DND-41 (cell line): ENCODE results near the gene RAB9B.

Experiments
- ATAC-seq: fragments of 200-7000 bp; cut with Tn5 transposase; 3 replicates; pipeline ENCODE4 v1.9.1; 2021; ENCODE audit warnings: low read depth; ENCODE audit not compliant: insufficient read depth
- DNase-seq: peaks from one replicate; pipeline ENCODE4 v3.0.0-alpha.2; 2020
- H2AFZ ChIP-seq: 2 replicates; pipeline ENCODE4 v1.6.0; 2012; ENCODE audit warnings: low read depth, low read length
- H3K27ac ChIP-seq: 2 replicates; pipeline ENCODE4 v1.5.1; 2012; ENCODE audit warnings: low read length, inconsistent platforms
- H3K27me3 ChIP-seq: fragments of 200-600 bp; sonication (generic); 2 replicates; pipeline ENCODE4 v1.6.0; 2012; ENCODE audit warnings: low read length, mild to moderate bottlenecking, inconsistent platforms; ENCODE audit not compliant: insufficient read depth, poor library complexity
- H3K36me3 ChIP-seq: 2 replicates; pipeline ENCODE4 v1.5.1; 2012; ENCODE audit warnings: low read length, inconsistent platforms; ENCODE audit not compliant: insufficient read depth
- H3K4me1 ChIP-seq: 2 replicates; pipeline ENCODE4 v1.5.1; 2012; ENCODE audit warnings: mild to moderate bottlenecking, low read length; ENCODE audit not compliant: insufficient read depth
- H3K4me2 ChIP-seq: 2 replicates; pipeline ENCODE4 v1.6.0; 2012; ENCODE audit warnings: mild to moderate bottlenecking, moderate library complexity, low read length, inconsistent platforms; ENCODE audit not compliant: insufficient read depth
- H3K4me3 ChIP-seq, 2 experiments: fragments of 200-600 bp in 1 of 2; shearing (Covaris generic) in 1 of 2; 2 replicates each; pipeline ENCODE4 v1.5.1; 2012 to 2016; ENCODE audit warnings: inconsistent platforms in 2 of 2, low read length in 2 of 2, mild to moderate bottlenecking in 2 of 2, low read depth in 1 of 2, moderate library complexity in 1 of 2
- H3K79me2 ChIP-seq: 2 replicates; pipeline ENCODE4 v1.6.0; 2012; ENCODE audit warnings: low read length, inconsistent platforms; ENCODE audit not compliant: insufficient read depth
- H3K9ac ChIP-seq: 2 replicates; pipeline ENCODE4 v1.6.0; 2012; ENCODE audit warnings: low read depth, mild to moderate bottlenecking, inconsistent platforms, low read length, moderate library complexity
- H3K9me3 ChIP-seq: 2 replicates; pipeline ENCODE4 v1.5.1; 2012; ENCODE audit warnings: low read length, moderate library complexity, mild to moderate bottlenecking, inconsistent platforms; ENCODE audit not compliant: insufficient read depth, severe bottlenecking
- H4K20me1 ChIP-seq: 2 replicates; pipeline ENCODE4 v1.6.0; 2012; ENCODE audit warnings: low read length; ENCODE audit not compliant: insufficient read depth
- EZH2 ChIP-seq: IDR thresholded peaks from 3 replicates; pipeline ENCODE4 v1.6.1; 2012; ENCODE audit warnings: borderline replicate concordance, low read depth, mild to moderate bottlenecking, moderate library complexity, low read length, inconsistent platforms; ENCODE audit not compliant: severe bottlenecking
- TF ChIP-seq, protein P1 (sequence below): IDR thresholded peaks from 2 replicates; pipeline ENCODE4 v1.5.1; 2012; ENCODE audit warnings: borderline replicate concordance, low read length, moderate library complexity, mild to moderate bottlenecking; ENCODE audit not compliant: poor library complexity, severe bottlenecking; ENCODE audit errors: extremely low read depth

RAB9B gene

DNA sequence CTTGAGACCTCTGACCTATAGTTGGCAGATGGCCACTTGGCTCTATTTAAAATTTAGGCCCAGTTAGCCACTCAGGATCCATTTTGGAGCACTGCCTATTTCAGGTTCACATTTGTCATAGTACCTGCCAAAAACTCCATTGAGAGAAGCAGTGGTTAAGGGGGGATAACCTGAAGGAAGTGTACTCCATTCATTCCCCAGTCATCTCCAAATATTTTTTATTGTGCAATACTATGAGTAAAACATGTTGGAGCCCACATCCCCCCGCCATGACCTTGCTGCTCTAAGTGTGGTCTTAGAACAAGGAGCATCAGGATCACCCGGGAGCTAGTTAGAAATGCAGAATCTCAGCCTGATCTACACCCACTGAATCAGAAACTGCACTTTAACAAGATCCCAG lies 34.4 kb downstream of the RAB9B start:
- H3K4me2 ChIP-seq, result no peak overlapping the region
- no peak overlapping the region for H3K27ac ChIP-seq
- no peak for ATAC-seq
- H3K4me3 ChIP-seq, result no peak overlapping the region
- no peaks in the 10 kb centered on the region for H4K20me1 ChIP-seq
- H3K79me2 ChIP-seq, result no peaks in the 10 kb centered on the region
- H3K9ac ChIP-seq, result no peak overlapping the region
- H3K36me3 ChIP-seq, result no peaks in the 10 kb centered on the region
- no peak for TF ChIP-seq EZH2
- TF ChIP-seq, protein P1, sequence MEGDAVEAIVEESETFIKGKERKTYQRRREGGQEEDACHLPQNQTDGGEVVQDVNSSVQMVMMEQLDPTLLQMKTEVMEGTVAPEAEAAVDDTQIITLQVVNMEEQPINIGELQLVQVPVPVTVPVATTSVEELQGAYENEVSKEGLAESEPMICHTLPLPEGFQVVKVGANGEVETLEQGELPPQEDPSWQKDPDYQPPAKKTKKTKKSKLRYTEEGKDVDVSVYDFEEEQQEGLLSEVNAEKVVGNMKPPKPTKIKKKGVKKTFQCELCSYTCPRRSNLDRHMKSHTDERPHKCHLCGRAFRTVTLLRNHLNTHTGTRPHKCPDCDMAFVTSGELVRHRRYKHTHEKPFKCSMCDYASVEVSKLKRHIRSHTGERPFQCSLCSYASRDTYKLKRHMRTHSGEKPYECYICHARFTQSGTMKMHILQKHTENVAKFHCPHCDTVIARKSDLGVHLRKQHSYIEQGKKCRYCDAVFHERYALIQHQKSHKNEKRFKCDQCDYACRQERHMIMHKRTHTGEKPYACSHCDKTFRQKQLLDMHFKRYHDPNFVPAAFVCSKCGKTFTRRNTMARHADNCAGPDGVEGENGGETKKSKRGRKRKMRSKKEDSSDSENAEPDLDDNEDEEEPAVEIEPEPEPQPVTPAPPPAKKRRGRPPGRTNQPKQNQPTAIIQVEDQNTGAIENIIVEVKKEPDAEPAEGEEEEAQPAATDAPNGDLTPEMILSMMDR, result no peak
- H3K27me3 ChIP-seq, result no peaks in the 10 kb centered on the region
- H2AFZ ChIP-seq, result no peak overlapping the region
- no peak for DNase-seq
- H3K9me3 ChIP-seq, result no peaks in the 10 kb centered on the region
- no peaks in the 10 kb centered on the region for H3K4me1 ChIP-seq

DNA sequence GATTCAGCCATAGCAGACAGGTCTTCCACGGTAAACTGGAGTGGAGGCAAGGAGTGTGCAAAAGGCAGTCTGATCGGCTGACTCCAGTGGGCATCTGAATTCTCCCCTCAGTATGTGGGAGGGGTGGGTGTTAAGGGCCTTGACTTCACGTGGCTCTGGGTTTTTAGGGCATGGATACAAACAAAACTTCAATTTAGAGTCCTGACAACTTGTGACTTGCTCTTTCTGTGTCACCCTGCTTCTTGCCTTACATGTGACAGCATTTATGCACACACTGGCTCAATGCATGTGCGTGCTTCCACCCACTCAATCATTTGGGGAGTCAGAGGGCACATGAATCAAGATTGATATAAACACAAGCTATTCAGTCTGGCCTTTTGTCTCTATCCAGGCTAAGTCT lies 37.9 kb downstream of the RAB9B start:
- TF ChIP-seq, protein P1, result no peak
- no peak for TF ChIP-seq EZH2
- Histone ChIP-seq H3K79me2 (no peaks in the 10 kb centered on the region), H3K9me3 (no peaks in the 10 kb centered on the region), H3K27me3 (no peaks in the 10 kb centered on the region), H2AFZ (no peak overlapping the region), H3K27ac (no peak overlapping the region), H4K20me1 (no peaks in the 10 kb centered on the region), H3K4me1 (no peaks in the 10 kb centered on the region), H3K4me2 (no peak overlapping the region), H3K9ac (no peak overlapping the region), H3K4me3 (no peak overlapping the region), H3K36me3 (no peaks in the 10 kb centered on the region)
- ATAC-seq, result no peak
- no peak for DNase-seq

DNA sequence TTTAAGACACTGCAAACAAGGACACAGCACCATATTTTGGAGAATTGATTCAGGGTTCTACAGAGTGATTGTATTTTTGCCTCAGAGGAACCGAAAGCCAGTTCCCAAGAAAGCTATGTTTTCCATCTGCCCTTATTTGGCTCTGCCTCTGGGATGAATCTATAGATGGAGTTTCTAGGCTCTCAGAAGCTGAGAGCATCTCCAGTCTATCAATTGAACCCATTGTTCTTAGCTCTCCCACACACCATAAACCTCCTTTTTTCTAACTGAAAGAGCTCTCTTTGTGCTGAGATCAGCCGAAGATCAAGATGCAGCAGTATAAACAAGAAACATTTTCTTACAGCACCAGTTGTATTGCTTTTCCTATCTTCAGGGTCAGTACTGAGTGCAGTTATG lies 38.5 kb downstream of the RAB9B start:
- Histone ChIP-seq H3K9me3 (no peaks in the 10 kb centered on the region), H3K4me3 (no peak overlapping the region), H3K4me2 (no peak overlapping the region), H3K27me3 (no peaks in the 10 kb centered on the region), H3K27ac (no peak overlapping the region), H3K36me3 (no peaks in the 10 kb centered on the region), H3K4me1 (no peaks in the 10 kb centered on the region), H2AFZ (no peak overlapping the region), H4K20me1 (no peaks in the 10 kb centered on the region), H3K79me2 (no peaks in the 10 kb centered on the region), H3K9ac (no peak overlapping the region)
- ATAC-seq (no peak), DNase-seq (no peak)
- TF ChIP-seq, protein P1, result no peak
- no peak for TF ChIP-seq EZH2
